Stimulated activated CD4-positive, alpha-beta T cell treated with anti-CD3 and anti-CD28 coated beads, Interleukin-4, amount 100 ng/mL, for 24 hours (primary cell): ENCODE data around the gene VGLL4.

ENCODE experiments used
- DNase-seq: peaks from one replicate; pipeline ENCODE4 v3.0.0-alpha.2; 2020

Gene VGLL4

GRCh38 chr3:11563159-11563864 lies 80.4 kb downstream of the VGLL4 start:
- DNase-seq, result no peak

- DNase-seq, result no peak
These were observed 81.3 kb downstream of the VGLL4 start for GRCh38 chr3:11562277-11562881.

GRCh38 chr3:11560746-11561145 lies 83.0 kb downstream of the VGLL4 start:
- DNase-seq, result no peak

- no peak for DNase-seq
These were observed 83.7 kb downstream of the VGLL4 start for GRCh38 chr3:11559816-11560633.

- DNase-seq, result no peak
These were observed 84.5 kb downstream of the VGLL4 start for GRCh38 chr3:11558918-11559815.

GRCh38 chr3:11558411-11558903 lies 85.3 kb downstream of the VGLL4 start:
- DNase-seq, result no peak

- no peak for DNase-seq
These were observed 85.7 kb downstream of the VGLL4 start for GRCh38 chr3:11558002-11558401.

- no peak for DNase-seq
These were observed 86.7 kb downstream of the VGLL4 start for GRCh38 chr3:11556851-11557644.

GRCh38 chr3:11555881-11556633 lies 87.7 kb downstream of the VGLL4 start:
- DNase-seq, result no peak

GRCh38 chr3:11555211-11555782 lies 88.4 kb downstream of the VGLL4 start:
- DNase-seq, result no peak

GRCh38 chr3:11554666-11555065 lies 89.0 kb downstream of the VGLL4 start:
- no peak for DNase-seq

GRCh38 chr3:11554236-11554610 lies 89.5 kb downstream of the VGLL4 start:
- no peak for DNase-seq

GRCh38 chr3:11553436-11554235 lies 90.1 kb downstream of the VGLL4 start:
- no peak for DNase-seq

- DNase-seq, result no peak
These were observed 91.1 kb downstream of the VGLL4 start for GRCh38 chr3:11552289-11553264.

GRCh38 chr3:11551036-11551435 lies 92.7 kb downstream of the VGLL4 start:
- no peak for DNase-seq

GRCh38 chr3:11549580-11550140 lies 94.1 kb downstream of the VGLL4 start:
- DNase-seq, result no peak

- no peak for DNase-seq
These were observed 95.0 kb downstream of the VGLL4 start for GRCh38 chr3:11548721-11549131.

- no peak for DNase-seq
These were observed 96.2 kb downstream of the VGLL4 start for GRCh38 chr3:11547498-11547897.
